Measurements from ENCODE around the gene USH1G.

Gene USH1G

GRCh38 chr17:74879308-74879707, 43.7 kb downstream of the USH1G start:
- no peak overlapping the region for H3K4me3 ChIP-seq (ENCODE audit: low read depth, low read length)
- DNase-seq (ENCODE audit: low read depth, low spot score), result no peak
- in situ Hi-C loops (cut with HindIII; ENCODE audit: low sequenced_read_pairs), result no loop called here
- TF ChIP-seq, protein P1, sequence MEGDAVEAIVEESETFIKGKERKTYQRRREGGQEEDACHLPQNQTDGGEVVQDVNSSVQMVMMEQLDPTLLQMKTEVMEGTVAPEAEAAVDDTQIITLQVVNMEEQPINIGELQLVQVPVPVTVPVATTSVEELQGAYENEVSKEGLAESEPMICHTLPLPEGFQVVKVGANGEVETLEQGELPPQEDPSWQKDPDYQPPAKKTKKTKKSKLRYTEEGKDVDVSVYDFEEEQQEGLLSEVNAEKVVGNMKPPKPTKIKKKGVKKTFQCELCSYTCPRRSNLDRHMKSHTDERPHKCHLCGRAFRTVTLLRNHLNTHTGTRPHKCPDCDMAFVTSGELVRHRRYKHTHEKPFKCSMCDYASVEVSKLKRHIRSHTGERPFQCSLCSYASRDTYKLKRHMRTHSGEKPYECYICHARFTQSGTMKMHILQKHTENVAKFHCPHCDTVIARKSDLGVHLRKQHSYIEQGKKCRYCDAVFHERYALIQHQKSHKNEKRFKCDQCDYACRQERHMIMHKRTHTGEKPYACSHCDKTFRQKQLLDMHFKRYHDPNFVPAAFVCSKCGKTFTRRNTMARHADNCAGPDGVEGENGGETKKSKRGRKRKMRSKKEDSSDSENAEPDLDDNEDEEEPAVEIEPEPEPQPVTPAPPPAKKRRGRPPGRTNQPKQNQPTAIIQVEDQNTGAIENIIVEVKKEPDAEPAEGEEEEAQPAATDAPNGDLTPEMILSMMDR (IDR thresholded peaks at IDR 0.05; ENCODE audit: low read depth, low read length), result no peak

DNA sequence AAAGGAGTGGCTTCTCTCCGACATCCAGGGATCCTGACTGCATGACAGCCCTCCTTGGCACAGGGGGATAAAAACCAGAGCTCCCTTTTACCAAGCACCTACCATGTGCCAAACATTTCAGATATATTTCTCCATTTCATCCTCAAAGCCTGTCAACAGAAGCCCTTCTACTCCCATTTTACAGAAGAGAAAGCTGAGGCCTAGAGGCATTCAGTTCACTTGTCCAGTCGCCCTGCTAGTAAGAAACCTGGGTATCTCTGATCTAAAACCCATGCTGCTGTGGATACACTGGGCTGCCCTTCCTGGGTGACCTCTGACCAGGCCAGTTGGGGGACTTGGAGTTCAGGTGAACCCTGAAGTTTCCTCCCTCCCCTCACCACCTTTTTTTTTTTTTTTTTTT, 44.4 kb downstream of the USH1G start:
- in situ Hi-C loops (cut with HindIII; ENCODE audit: low sequenced_read_pairs), result no loop called here
- H3K4me3 ChIP-seq (ENCODE audit: low read depth, low read length), result no peak overlapping the region
- TF ChIP-seq, protein P1 (IDR thresholded peaks at IDR 0.05; ENCODE audit: low read depth, low read length), result no peak
- no peak for DNase-seq (ENCODE audit: low read depth, low spot score)

DNA sequence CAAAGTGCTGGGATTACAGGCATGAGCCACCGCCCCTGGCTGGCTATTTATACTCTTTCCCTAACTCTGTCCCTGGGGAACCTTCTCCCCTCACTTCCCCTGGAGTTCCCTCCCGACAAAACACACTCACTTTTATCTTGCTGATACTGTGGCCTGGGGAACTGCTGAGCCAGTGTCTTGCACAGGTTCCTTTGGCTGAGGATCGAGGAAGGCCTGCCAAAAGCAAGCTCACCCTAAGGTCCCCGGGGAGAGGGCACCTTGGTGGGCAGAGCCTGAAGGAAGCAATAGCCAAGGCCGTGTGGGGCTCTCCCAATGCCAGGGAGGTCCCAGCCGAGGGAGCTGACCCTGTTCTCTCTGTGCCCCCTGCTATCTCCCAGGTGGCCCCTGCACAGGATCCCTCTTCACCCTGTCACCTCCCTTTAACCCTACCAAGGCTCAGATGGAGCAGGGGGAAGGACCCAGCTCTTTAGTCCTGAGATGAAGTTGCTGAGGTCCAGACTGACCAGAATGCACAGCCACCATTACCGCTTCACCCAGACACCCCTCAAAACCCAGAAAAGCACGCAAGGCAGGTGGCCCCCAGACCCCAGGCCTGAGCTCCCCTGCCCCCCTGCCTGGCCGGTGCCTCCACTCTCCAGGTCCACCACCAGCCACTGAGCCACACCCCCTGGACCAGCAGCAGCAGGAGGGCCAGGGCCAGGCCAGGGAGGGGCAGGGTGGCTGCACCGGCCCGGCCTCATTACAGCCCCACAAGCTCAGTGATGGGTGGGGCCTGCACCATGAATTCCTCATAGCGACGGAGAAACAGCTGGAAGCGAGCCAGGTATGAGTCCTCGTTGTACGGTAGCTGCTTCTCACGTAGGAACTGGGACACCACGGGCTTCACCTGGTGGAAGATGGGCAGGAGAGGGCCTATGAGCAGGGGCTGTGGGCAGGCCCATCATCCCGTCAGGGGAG, 45.2 kb downstream of the USH1G start:
- TF ChIP-seq, protein P1 (IDR thresholded peaks at IDR 0.05; ENCODE audit: low read depth, low read length), result no peak
- DNase-seq (ENCODE audit: low read depth, low spot score), result no peak
- H3K4me3 ChIP-seq (ENCODE audit: low read depth, low read length), result no peak overlapping the region
- in situ Hi-C loops (cut with HindIII; ENCODE audit: low sequenced_read_pairs), result no loop called here

DNA sequence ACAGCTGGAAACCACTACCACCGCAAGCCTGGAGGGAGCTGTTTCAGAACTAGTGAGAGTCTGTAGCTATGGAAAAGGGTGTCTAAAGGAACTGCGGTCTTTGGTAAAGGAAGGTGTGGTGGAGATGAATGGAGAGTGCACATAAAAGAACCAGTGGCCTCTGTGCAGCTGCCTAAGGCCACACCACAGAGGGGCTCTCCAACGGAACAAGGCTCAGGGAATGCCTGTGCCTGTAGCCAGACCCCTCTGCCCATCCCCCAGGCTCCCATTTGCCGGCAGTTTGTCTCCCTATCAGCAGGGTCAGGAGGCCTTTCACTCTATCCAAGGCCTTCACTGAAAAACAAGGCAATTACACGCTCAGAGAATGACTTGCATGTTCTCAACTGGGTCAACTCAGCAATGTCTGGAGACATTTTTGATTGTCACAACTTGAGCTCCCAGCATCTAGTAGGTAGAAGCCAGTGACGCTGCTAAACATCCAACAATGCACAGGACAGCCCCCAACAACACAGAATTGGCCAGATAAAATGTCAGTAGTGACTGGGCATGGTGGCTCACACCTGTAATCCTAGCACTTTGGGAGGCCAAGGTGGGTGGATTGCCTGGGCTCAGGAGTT, 47.0 kb downstream of the USH1G start:
- TF ChIP-seq, protein P1 (IDR thresholded peaks at IDR 0.05; ENCODE audit: low read depth, low read length), result no peak
- no peak overlapping the region for H3K4me3 ChIP-seq (ENCODE audit: low read depth, low read length)
- DNase-seq (ENCODE audit: low read depth, low spot score), result no peak
- in situ Hi-C loops (cut with HindIII; ENCODE audit: low sequenced_read_pairs), result no loop called here

GRCh38 chr17:74875155-74875976, 47.7 kb downstream of the USH1G start:
- no peak overlapping the region for H3K4me3 ChIP-seq (ENCODE audit: low read depth, low read length)
- no peak for DNase-seq (ENCODE audit: low read depth, low spot score)
- TF ChIP-seq, protein P1 (IDR thresholded peaks at IDR 0.05; ENCODE audit: low read depth, low read length), result no peak
- in situ Hi-C loops (cut with HindIII; ENCODE audit: low sequenced_read_pairs), result no loop called here

DNA sequence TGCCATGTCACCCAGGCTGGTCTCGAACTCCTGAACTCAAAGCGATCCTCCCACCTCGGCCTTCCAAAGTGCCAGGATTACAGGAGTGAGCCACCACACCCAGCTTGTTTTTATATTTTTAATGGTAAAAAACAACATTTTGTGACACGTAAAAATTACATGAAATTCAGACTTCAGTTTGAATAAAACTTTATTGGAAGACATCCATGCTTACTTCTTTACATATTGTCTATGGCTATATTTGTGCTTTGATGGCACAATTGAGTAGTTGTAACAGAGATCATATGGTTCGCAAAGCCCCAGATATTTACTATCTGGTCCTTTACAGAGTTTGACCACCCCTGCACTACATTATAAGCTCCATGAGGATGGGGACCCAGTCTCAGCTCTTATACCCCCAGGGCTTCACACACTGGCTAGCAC, 48.4 kb downstream of the USH1G start:
- DNase-seq (ENCODE audit: low read depth, low spot score), result no peak
- TF ChIP-seq, protein P1 (IDR thresholded peaks at IDR 0.05; ENCODE audit: low read depth, low read length), result no peak
- in situ Hi-C loops (cut with HindIII; ENCODE audit: low sequenced_read_pairs), result no loop called here
- no peak overlapping the region for H3K4me3 ChIP-seq (ENCODE audit: low read depth, low read length)
